ENCODE data around the gene BCAS3.
"Not testable (repeated sequence)": the region's sequence is repeated elsewhere in the genome, so short reads cannot be mapped to it uniquely, and the experiment has no call there.

Gene BCAS3

DNA sequence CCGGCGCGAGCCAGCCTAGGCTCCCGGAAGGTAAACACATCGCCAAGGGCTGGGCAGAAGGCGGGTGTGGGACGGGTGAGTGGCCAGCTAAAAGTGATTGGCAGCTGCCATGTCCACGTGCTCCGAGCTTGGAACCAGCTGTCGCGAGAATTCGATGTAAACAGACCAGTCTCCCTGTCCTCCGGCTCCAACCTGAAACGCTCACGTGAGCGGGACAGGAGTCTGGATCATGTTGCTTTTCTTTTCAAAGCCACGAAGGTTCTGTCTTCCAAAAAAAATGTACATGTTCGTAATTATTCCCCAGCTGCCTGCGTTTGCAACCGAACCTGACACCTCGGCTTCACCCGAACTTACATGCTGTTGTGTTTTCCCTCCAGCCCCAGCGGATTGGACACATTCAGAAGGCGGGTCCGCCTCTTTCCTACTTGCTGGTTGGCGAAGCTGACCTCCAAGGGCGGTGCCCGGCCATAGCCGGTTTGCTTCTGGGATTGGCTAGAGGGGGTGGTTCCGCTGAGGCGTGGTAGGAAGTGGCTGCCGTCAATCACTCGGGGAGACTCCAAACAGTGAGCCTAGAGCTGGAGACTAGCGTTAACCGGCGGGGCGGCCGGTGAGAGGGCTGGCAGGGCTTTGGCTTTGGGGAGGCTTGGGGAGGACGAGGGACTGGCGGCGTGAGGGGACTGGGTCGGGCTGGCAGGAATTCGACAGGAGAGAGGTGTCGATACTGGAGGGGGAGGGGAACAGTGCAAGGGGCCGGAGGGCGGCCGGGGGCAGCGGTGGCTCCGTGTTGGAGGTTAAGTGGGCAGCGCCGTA is at the start of gene BCAS3:
TSS of gene BCAS3 (plus strand) at position 544 of the 810 bp plus-strand sequence.
- peak; percentile 98 to 99 (median 99) for DNase-seq

DNA sequence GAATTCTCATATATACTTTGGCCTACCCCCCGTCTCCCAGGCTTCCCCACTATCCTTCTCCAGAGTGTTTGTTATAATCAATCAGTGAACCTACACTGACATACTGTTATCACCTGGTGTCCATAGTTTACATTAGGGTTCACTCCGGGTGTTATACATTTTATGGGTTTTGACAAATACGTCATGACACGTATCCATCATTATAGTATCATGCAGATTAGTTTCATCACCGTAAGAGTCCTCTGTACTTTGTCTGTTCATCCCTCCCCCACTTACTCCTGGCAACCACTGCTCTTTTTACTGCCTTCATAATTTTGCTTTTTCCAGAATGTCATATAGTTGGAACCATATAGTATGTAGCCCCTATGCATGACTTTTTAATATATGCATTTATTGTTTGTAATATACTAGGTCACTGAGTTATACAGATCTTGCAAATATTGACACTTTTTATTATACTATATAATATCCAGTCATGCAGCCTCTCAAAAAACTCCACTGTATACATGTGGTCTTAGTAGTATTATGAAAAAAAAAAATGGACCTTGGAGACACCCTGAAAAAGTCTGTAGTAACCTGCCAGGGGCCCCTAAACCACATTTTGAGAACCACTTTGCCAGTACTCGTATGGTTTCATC is 49.3 kb upstream of the BCAS3 start:
- no peak for DNase-seq

DNA sequence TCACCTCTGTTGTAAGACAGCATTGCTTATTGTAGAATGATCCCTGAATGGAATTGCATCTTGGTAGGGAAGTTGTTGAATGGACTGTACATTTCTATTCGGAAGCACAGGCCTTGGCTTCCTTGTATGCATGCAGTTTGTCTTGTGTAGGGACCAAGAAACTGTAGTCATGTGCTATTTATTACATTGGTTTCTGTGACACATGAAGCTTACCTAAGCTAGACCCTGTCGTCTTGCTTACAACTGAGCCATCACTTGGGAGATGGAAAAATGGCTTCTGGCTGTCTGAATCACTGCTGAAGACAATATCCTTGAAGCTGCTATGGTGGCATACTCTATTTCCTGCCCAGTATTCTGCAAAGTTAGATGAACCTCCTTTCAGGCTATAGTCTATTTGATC is 48.5 kb upstream of the BCAS3 start:
- no peak for DNase-seq

DNA sequence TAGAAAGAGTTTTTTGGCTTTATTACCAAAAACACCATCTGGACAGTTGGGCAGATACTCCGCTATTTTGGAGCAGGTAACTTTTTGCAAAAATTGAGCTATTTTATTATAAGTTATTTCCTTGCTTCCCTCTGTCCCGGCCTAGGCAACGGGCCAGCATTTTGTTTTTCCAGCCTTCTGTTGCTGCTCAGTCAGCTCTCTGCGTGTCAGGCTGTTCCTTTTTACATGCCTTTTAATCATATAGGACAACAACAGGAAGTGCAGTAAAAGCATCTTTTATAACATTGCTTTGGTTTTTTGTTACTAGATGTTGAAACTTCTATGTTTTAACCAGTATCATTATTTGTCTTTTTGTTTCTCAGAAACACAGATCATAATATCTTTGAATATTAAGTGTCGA is 47.3 kb upstream of the BCAS3 start:
- DNase-seq: peak; percentile 11 to 26 (median 13)

DNA sequence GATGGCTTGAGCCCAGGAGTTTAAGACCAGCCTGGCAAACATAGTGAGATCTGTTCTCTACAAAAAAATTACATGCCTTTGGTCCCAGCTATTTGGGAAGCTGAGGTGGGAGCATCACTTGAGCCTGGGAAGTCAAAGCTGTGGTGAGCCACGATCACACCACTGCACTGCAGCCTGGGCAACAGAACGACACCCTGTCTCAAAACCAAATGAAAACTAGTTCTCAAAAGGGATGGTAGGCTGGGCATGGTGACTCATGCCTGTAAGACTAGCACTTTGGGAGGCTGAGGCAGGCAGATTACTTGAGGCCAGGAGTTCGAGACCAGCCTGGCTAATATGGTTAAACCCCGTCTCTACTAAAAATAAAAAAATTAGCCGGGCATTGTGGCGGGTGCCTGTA is 46.5 kb upstream of the BCAS3 start:
- DNase-seq: no peak

DNA sequence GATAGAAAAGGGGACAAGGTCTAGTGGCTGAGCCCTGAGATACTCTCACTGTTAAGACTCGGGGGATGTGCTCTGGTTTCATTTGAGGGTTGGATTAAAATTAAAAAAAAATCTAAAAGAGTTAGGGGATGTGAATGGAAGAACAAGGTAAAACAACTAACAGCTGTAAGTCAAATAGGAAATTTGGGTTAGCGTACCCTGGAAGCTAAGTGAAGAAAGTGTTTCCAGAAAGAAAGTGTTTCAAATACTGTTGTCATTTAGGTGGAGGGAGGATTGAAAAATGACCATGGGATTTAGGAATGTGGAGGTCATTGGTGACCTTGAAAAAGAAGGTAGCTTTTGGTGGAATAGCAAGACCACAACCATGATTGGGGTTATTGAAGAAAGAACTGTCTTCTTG is 40.0 kb upstream of the BCAS3 start:
- no peak for DNase-seq

DNA sequence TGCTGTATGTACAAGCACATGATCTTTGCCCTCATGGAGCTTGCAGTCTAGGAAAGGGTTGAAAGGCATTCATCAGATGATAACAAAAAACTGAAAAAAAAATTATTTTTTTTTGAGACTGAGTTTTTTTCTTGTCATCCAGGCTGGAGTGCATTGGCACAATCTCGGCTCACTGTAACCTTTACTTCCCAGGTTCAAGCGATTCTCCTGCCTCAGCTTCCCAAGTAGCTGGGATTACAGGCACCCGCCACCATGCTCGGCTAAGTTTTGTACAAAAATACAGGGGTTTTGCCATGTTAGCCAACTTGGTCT is 38.7 kb upstream of the BCAS3 start:
- DNase-seq: no peak

DNA sequence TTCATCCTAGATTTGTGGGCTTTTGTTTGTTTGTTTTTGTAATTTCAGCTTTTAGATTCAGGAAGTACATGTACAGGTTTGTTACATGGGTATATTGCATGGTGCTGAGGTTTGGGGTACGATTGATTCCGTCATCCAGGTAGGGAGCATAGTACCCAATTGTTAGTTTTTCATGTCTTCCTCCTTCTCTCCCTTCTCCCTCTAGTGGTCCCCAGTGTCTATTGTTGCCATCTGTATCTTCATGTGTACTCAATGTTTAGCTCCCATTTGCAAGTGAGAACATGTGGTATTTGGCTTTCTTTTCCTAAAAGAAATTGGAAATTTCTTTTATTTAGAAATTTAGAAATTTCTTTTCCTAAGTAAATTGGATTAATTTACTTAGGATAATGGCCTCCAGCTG is 37.1 kb upstream of the BCAS3 start:
- peak in 1 of 3 donors; percentile 4 for DNase-seq

DNA sequence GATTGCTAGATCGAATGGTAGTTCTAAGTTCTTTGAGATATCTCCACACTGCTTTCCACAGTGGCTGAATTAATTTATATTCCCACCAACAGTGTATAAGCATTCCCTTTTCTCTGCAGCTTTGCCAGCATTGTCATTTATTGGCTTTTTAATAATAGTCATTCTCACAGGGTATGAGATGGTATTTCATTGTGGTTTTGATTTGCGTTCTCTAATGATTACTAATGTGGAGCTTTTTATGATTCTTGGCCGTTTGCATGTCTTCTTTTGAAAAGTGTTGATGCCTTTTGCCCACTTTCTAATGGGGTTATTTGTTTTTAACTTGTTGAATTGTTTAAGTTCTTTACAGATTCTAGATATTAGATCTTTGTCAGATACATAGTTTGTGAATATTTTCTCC is 36.5 kb upstream of the BCAS3 start:
- no peak for DNase-seq

DNA sequence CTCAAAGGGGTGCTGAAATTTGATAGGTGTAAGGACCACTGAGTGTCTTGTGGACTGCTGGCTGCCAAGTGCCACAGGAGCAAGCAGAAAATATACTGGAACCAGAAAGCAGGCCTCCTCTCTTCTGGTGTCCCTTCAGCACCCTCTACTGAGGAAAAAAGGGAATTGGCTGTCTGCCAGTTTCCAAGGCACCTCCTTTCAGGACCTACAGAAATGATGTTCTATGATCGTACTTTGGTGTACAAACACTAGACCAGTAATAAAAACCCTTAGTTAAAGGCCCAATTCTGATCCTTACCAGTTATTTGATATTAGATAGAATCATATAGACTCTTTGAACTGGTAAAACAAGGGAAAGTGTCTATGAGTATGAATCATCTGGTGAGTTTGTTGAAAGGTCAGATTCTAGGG is 35.8 kb upstream of the BCAS3 start:
- DNase-seq: peak; percentile 75 to 86 (median 85)

DNA sequence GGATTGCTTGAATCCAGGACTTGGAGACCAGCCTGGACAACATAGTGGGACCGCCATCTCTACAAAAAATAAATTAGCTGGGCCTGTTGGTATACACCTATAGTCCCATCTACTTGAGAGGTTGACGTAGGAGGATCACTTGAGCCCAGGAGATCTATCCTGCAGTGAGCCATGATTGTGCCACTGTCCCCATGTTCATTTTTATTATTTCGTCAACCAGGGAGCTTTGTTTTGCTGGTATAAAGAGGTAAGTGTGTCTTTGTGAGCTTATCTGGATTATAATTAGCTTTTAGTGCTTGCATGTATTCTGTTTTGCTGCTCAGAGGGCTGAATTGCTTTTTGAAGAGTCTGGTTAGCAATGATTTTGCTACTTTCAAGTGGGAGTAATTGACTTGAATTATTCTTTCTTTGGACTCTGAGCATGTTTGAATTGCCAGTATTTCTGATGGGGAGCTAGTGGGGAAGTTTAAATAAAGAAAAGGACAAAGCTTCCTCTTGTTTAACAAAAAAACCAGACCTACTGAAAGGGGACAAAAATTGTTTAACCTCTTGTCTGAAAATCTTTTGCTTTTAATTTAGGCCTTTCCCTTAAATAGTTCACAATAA is 31.6 kb upstream of the BCAS3 start:
- no peak for DNase-seq

DNA sequence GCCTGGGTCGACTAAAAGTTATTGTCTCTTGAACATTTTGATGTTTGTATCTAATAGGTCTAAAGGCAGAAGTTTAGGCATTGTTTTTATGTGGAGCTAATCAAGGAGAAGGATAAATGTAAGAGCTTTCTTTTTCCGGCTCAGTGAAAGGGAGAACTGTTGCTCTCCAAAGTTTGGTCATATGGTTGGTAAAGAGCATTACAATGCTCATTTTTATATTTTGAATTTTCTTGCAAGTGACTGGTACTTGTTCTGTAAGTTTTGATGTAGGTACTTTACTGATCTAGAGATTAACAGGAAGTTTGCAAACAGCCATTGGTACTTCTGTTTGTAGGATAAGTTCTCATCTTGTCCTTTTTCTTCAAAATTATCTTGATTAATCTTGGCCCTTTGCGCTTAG is 30.9 kb upstream of the BCAS3 start:
- no peak for DNase-seq

DNA sequence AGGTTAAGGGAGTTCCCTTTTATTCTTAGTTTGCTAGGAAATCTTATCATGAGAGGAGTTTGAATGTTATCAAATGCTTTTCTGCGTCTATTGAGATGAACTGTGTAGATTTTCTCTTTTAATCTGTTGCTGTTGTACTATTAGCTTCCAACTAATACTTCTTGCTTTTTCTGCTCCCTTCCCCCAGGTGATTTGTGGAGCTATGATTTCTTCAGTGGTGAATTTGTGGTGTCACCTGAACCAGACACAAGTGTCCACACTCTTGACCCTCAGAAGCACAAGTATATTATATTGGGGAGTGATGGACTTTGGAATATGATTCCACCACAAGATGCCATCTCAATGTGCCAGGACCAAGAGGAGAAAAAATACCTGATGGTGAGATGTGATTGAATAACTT is 29.9 kb upstream of the BCAS3 start:
- DNase-seq: no peak

DNA sequence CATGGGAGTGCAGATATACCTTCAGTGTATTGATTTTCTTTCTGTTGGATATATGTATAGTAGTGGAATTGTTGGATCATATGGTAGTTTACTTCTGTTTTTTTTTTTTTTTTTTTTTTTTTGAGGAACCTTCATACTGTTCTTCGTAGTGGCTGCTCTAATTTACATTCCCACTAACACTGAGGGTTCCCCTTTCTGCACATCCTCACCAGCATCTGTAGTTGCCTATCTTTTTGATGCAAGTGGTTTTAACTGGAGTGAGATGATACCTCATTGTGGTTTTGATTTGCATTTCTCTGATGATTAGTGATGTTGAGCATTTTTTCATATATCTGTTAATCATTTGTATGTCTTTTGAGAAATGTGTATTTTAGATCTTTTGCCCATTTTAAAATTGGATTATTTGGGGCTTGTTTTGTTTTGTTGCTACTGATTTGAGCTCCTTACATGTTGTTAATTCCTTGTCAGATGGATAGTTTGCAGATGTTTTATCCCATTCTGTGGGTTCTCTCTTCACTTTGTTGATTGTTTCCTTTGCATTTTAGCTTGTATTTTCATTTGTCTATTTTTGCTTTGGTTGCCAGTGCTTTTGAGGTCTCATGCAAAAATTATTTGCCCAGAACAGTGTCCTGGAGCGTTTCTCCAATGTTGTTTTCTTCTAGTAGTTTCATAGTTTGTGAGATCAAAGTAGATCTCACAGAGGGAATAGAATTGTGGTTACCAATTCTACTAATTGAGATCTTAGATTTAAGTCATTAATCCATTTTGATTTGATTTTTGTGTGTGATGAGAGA is 25.0 kb upstream of the BCAS3 start:
- DNase-seq: peak; percentile 38 to 49 (median 47)

DNA sequence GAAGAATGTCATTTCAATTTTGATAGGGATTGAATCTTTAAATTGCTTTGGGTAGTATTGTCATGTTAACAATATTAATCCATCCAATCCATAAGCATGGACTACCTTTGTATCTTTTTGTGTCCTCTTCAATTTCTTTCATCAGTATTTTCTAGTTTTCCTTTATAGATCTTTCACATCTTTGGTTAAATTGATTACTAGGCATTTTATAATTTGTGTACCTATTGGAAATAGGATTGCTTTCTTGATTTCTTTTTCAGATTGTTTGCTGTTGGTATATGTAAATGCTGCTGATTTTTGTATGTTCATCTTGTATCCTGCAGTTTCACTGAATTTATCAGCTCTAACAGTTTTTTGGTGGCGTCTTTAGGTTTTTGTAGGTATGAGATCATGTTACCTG is 24.1 kb upstream of the BCAS3 start:
- DNase-seq: no peak

DNA sequence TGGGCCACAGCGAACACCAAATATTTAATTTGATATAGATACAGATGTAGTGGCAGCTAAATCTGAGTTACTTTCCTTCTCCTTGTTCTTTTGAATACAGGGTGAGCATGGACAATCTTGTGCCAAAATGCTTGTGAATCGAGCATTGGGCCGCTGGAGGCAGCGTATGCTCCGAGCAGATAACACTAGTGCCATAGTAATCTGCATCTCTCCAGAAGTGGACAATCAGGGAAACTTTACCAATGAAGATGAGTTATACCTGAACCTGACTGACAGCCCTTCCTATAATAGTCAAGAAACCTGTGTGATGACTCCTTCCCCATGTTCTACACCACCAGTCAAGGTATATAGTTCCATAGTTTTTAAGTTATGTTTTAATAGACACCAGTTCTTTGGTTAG is 21.2 kb upstream of the BCAS3 start:
- no peak for DNase-seq

DNA sequence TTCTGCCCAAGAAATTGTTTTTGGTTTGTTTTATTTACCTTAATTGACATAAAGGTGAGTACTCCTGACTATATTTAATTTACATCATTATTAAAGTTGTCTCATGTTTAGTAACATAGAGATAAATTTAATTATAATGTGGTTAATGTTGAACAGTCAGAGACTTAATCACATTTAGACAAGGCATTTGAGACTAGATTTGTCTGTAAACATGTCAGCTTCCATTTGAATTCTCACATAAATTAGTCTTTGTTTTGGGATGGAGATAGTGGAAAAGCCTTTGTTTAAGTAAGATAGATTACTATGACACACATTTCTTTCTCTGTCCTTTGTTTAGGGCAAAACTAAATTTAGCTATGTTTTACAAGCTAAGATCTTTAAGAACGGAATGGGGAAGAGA is 18.5 kb upstream of the BCAS3 start:
- no peak for DNase-seq

DNA sequence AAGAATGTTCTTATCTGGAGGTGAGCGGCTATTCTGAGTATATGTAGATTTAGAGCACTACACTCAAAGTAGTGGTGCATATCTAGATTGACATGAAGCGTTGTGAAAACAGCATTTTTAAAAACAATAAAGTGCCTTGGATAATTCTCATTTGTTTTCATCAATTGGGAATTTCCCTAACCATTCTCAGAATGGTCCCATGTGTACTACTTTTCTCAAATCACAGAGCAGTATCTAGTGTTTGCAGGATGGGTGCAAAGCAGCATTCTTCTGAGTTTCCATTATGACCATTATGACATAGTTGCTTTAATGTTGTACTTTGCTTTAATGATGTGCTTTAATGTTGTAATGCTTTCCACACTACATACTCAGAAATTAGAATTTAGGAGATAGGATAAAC is 16.2 kb upstream of the BCAS3 start:
- no peak for DNase-seq

DNA sequence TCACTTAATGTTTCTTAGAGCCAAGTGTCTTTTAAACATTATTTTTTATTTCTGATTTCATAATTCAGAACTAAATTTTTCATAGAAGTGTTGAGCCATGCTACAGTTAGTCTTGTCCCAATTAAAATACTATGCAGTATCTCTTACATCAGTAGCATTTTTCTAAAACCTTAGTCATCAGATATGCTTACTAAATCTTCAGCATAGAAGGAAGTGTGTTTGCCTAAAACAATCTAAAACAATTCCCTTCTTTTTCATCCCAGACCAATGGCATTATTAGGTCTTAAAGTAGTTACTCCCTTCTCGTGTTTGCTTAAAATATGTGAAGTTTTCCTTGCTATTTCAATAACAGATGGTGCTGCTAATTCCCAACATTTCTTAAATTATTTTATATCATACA is 13.6 kb upstream of the BCAS3 start:
- DNase-seq: no peak

DNA sequence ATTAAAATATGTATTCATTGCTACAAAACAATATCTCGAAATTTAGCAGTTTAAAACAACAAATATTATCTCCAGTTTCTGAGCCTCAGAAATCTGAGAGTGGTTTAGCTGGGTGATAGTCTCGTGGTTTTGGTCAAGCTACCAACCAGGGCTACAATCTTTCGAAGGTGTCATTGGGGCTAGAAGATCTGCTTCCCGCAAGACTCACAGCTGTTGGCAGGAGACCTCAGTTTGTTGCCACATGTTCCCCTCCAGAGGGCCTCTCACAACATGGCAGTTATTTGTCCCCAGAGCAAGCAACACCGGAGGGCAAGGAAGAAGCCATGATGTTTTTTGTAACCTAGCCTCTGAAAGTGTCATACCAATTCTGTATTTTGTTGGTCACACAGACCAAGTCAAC is 12.0 kb upstream of the BCAS3 start:
- no peak for DNase-seq

DNA sequence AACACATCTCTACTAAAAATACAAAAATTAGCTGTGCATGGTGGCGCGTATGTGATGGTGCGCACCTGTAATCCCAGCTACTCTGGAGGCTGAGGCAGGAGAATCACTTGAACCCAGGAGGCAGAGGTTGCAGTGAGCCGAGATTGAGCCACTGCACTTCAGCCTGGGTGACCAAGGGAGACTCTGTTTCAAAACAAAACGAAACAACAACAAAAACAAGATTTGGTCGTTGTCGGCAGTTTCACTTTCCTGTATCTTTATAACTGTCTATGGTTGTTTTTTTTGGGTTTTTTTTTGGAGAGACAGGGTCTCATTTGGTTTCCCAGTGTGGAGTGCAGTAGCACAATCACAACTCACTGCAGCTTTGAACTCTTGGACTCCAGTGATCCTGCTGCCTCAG is 8.9 kb upstream of the BCAS3 start:
- not testable (repeated sequence) for DNase-seq

DNA sequence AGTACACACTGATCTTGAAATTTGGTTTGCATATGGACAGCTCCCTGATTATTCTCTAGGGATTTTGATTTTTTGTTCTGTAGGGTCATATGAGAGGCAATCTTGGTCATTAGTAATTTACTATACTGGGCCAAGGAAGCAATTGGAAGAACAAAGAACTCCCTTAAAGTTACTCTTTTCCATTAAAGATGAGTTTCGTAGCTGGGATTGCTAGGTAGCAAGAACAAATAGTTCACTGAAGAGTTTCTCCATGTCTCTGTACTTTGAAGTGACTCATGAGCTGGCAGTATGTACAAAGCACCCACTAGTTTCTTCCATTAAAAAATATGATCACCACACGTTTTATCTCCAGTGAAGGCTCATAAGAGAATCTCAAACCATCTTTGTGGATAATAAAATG is 6.2 kb upstream of the BCAS3 start:
- DNase-seq: no peak

DNA sequence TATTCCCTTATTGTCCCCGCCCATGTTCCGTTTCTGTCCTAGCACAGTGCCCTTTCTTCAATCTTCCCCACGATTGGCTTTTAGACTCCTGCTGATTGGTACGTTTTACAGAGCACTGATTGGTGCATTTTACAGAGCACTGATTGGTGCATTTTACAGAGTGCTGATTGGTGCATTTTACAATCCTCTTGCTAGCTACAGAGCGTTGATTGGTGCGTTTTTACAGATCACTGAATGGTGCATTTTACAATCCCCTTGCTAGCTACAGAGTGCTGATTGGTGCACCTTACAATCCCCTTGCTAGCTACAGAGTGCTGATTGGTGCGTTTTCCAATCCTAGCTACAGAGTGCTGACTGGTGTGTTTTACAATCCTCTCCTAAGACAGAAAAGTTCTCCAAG is 3.0 kb upstream of the BCAS3 start:
- not testable (repeated sequence) for DNase-seq

DNA sequence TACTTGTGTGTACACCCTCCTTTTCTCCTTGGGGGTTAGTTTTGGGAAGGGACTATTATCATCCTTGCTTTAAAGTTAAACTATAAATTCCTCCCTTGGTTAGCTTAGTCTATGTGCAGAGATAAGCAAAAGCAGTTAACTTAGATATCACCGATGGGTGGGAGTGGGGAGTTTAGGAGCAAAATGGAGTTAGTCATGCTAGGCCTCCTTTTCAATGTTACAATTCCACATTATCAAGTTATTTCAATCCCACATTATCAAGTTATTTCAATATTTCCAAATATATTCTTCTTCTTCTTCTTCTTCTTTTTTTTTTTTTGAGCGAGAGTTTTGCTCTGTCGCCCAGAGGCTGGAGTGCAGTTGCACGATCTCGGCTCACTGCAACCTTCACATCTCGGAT is 1.7 kb upstream of the BCAS3 start:
- no peak for DNase-seq

Data from suppressor macrophage treated with lipopolysaccharide for 1 hour (primary cell).